GM19351 (cell line): ENCODE data around the gene R3HDM4.
"Not testable (repeated sequence)": the region's sequence is repeated elsewhere in the genome, so short reads cannot be mapped to it uniquely, and the experiment has no call there.

Source experiments
- ATAC-seq: cut with Tn5 transposase; IDR thresholded peaks from one replicate; pipeline ENCODE4 v1.9.1; 2021; ENCODE audit warnings: mild to moderate bottlenecking, moderate library complexity; ENCODE audit not compliant: unreplicated experiment

R3HDM4 gene

GRCh38 chr19:913080-913748, at the start of gene R3HDM4:
R3HDM4 (minus strand) TSS chr19:913219; CDS start chr19:913157, 62 bp downstream.
- no peak for ATAC-seq

DNA sequence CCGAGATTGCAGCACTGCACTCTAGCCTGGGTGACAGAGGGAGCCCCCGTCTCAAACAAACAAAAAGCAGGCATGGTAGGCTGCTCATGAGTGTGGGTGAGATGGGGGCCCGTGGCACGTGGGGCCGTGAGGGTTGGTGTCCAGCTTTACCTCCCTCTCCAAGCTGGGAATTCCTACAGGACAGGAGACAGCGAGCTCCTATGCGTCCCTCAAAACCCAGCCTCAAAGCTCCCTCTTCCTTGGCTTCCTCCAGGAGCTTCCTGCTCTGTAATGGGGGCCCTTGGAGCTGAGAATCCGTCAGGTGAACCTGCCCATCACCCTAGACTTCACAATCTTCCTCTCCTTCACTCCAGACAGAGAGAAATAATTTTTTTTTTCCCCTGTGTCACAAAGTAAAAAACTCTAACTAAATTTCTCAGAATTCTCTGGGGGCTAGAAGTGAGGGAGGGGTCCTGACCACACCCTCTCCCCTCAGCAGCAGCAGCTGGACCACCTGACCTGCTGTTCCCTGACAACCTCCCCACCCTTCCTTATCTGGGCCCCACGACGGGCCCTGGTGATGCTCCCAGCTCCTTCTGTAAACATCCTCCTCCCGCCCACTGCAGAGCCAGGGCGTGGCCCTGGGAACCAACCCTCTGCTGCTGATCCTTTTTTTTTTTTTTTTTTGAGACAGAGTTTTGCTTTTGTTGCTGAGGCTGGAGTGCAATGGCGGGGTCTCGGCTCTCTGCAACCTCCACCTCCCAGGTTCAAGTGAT, 49.0 kb upstream of the R3HDM4 start:
- no peak for ATAC-seq

DNA sequence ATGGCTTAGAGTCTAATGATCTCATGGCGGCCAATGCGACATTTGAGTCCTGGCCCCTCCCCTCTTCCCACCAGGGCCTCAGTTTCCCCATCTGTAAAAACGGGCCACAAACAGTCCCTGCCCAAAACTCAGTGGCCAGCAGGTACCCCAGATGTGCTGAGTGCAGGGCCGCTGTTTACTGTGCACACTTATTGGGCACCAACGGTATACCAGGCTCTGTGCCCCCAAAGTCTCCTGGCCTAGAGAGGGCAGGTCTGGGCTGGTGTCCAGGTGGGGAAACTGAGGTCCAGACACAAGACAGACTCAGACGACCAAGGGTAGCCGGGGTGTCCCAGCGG, 47.6 kb upstream of the R3HDM4 start:
- ATAC-seq, result no peak

GRCh38 chr19:960020-960419, 47.0 kb upstream of the R3HDM4 start:
- ATAC-seq, result no peak

- ATAC-seq, result no peak
Measured at GRCh38 chr19:958967-959855, 46.2 kb upstream of the R3HDM4 start.

- ATAC-seq, result not testable (repeated sequence)
Measured at GRCh38 chr19:957578-957977, 44.6 kb upstream of the R3HDM4 start.

DNA sequence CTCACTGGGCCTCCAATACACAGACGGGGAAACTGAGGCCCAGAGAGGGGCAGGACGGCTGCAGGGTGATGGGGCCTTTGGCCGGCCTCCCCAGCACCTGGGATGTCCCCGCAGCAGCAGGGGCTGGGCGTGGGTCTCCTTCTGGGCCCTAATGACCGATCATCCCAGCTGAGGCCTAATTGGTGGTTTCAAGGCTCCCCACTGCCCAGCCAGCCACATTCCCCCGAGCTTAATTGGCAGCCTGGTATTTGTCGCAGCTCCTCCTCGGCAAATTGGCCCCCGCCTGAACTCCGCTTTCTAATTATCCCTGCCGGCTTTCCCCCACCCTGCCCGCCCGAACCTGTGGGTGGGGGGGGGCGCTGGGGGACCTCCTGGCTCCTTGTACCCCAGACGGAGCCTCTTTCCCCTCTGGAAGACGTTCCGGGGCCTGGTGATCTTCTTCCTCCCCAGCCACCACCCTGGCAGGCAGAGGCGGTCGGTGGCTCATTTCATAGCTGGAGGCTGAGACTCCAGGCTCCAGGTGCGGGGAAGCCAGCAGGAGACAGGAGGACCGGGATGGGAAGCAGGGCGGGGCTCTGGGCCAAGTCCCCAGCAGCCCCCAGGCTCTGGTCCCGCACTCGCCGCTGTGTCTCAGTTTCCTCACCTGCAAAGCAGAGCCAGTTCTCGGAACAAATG, 43.9 kb upstream of the R3HDM4 start:
- ATAC-seq, result no peak

DNA sequence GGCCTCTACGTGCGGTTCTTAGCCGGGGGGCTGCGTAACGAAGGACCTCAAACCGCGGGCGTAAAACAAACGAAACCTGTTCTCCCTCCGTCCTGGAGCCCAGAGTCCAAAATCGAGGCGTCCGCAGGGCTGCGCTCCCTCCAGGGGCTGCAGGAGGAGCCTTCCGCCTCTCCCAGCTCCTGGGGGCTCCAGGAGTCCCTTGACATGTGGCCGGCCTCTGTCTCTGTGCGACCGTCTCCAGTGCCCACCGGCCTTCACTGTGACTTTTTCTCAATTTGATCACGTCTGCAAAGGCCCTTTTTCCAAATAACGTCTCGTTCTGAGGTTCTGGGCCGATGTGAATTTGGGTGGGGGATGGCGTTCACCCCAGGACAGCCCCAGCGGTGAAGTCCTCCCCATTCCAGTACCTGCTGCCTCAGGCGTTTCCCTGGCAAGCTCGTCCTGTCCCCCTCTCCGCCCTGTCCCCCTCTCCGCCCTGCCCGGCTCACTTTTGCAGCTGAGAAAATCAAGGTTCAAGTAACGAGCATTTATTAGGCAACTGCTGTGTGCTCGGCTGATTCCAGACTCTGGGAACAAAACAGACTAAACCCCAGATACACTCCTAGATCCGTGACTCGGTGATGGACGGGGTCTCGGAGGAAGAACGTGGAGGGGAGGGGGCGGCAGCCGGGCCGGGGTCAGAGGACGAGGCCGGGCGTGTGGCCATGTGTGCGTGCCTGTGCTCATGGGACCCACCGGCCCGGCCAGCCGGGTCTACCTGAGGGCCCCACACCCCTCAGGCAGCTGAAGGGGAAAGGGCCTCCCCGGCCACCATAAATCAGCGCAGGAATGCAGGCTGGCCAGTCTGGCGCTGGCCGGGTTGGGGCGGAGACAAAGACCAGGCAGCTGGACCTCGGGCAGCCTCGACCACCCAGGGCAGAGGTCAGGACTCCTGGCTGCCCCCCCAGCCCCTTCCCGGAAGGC, 43.1 kb upstream of the R3HDM4 start:
- no peak for ATAC-seq

DNA sequence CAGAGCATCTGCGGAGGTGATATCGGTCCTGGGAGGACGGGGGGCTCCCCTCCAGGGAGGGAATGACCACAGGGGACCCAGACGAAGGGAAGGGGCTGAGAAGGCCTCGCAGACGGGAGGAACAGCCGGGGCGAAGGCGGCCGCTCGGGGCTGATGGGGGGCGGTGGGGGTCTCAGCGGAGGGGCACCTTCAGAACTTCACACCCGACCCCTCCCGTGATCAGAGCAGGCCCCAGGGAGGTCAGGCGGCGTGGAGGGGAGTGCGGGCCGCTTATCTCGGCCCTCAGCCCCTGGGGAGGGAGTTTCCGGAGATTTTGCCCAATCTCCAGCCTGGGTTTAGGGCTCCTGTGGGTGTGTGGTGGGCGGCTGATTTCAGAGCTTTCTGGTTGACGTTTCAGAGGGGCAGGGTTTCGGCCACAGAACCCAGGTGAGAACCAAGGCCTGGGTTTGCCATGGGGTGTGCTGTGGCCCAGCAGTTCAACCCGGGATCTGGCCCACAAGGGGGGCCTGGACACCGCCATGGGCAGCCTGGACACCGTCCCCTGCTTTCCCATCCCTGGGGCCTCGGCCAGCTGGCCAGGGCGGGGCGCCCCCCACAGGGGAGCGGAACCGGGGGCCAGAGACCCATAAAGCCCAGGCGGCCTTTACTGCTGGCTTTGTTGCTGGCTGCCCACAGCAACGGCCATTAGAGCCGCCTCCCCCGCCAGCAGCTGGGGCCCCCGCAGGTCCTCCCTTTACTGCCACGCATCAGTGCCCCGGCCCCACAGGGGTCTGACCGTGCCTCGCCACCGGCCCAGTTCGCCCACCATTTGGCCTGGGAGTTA, 41.9 kb upstream of the R3HDM4 start:
- no peak for ATAC-seq

- no peak for ATAC-seq
Measured at GRCh38 chr19:954272-954671, 41.3 kb upstream of the R3HDM4 start.

GRCh38 chr19:953445-954271, 40.6 kb upstream of the R3HDM4 start:
- no peak for ATAC-seq

- ATAC-seq, result no peak
Measured at GRCh38 chr19:952680-953444, 39.8 kb upstream of the R3HDM4 start.

GRCh38 chr19:952049-952679, 39.1 kb upstream of the R3HDM4 start:
- ATAC-seq, result no peak

DNA sequence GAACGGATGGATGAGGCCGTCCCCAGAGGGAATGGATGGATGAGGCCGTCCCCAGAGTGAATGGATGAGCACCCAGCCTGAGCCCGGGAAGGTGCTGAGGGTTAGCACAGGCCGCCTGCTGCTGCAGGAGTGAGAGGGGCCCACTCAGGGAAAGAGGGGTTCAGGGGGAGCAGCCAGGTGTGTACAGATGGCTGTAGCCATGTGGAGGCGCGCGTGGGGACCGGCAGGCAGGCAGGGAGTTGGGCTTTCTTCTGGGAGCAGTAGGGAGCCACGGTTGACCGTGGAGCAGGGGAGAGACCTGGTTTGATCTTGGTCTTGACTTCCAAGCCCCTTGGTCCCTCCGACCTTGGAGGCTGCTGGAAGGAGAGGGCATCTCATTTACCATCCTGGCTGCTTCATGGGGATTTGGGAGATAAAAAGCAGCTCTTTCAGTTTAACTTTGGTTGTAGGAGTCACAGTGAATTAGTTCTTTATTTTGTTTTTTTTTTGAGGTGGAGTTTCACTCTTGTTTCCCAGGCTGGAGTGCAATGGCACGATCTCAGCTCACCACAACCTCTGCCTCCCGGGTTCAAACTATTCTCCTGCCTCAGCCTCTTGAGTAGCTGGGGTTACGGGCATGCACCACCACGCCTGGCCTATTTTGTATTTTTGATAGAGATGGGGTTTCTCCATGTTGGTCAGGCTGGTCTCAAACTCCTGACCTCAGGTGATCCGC, 37.5 kb upstream of the R3HDM4 start:
- no peak for ATAC-seq

DNA sequence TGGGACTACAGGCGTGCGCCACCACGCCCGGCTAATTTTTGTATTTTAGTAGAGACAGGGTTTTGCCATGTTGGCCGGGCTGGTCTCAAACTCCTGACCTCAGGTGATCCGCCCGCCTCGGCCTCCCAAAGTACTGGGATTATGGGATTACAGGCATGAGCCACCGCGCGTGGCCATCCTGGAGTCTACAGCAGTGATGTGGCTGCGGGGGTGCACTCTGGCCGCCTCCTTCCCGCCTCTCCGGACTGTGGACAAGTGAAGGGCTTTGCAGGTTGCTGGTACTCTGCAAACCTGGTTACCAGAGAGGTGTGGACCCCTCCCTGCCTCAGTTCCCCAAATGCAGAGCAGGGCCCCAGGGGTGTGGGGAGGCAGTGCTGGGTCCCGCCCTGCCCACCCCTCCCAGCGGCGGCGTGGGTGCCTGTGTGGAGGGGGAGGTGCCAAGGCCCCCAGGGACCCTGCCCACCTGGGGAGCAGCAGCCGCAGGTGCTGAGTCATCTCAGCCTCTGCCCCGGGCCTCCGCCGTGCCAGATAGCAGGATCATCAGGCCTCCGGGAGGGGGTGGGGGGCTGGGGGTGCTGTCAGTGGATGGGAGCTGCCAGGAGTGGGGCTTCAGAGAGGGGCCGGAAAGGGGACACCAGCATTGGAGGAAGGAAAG, 36.0 kb upstream of the R3HDM4 start:
- ATAC-seq, result no peak
